GM23338 (cell line): ENCODE results near the gene NRG3. TPM values are rescaled to one million over a fixed set of nuclear protein-coding genes. Genes with fewer than 3 reads are reported as not detected.

Experiments used
- ATAC-seq: fragments of 200-7000 bp; cut with Tn5 transposase; 3 replicates; pipeline ENCODE4 v1.9.1; 2020
- DNase-seq: peaks from one replicate; pipeline ENCODE4 v3.0.0-alpha.2; 2015; ENCODE audit warnings: low spot score
- H2AFZ ChIP-seq: fragments of 200-600 bp; sonication (generic); 2 replicates; pipeline ENCODE4 v1.8.0; 2016; ENCODE audit warnings: antibody characterized with exemption, mild to moderate bottlenecking, moderate library complexity
- H3F3A ChIP-seq: fragments of 200-600 bp; sonication (generic); replicated peaks from 2 replicates; pipeline ENCODE4 v1.8.0; 2017; ENCODE audit warnings: antibody characterized with exemption, mixed run types, low read depth
- H3K27ac ChIP-seq: fragments of 200-600 bp; sonication (generic); 2 replicates; pipeline ENCODE4 v1.6.1; 2016; ENCODE audit warnings: low read depth
- H3K27me3 ChIP-seq: fragments of 200-600 bp; sonication (generic); 2 replicates; pipeline ENCODE4 v1.8.0; 2016; ENCODE audit warnings: mild to moderate bottlenecking, mixed run types, moderate library complexity; ENCODE audit not compliant: insufficient read depth
- H3K36me3 ChIP-seq: fragments of 200-600 bp; sonication (generic); 2 replicates; pipeline ENCODE4 v1.8.0; 2016; ENCODE audit warnings: mild to moderate bottlenecking; ENCODE audit not compliant: insufficient read depth
- H3K4me1 ChIP-seq: fragments of 200-600 bp; sonication (generic); 2 replicates; pipeline ENCODE4 v1.8.0; 2016; ENCODE audit warnings: mild to moderate bottlenecking, moderate library complexity; ENCODE audit not compliant: insufficient read depth
- H3K4me2 ChIP-seq: fragments of 200-600 bp; sonication (generic); 2 replicates; pipeline ENCODE4 v1.7.1; 2017; ENCODE audit warnings: mixed run types
- H3K4me3 ChIP-seq: fragments of 200-600 bp; sonication (generic); 2 replicates; pipeline ENCODE4 v1.6.1; 2016; ENCODE audit warnings: mixed run types
- H3K79me2 ChIP-seq: fragments of 200-600 bp; sonication (generic); replicated peaks from 2 replicates; pipeline ENCODE4 v1.8.0; 2017; ENCODE audit warnings: mild to moderate bottlenecking; ENCODE audit not compliant: insufficient read depth
- H3K9me2 ChIP-seq: fragments of 200-600 bp; sonication (generic); 2 replicates; pipeline ENCODE4 v1.8.0; 2017; ENCODE audit not compliant: insufficient read depth
- H4K20me1 ChIP-seq: fragments of 200-600 bp; sonication (generic); replicated peaks from 2 replicates; pipeline ENCODE4 v1.8.0; 2017; ENCODE audit warnings: mild to moderate bottlenecking; ENCODE audit not compliant: insufficient read depth
- H3K27ac Mint-ChIP-seq: 2 replicates; pipeline ENCODE4 v1.8.0; 2020; ENCODE audit warnings: inconsistent platforms, mild to moderate bottlenecking, moderate library complexity, mixed read lengths
- H3K27me3 Mint-ChIP-seq: 3 replicates; pipeline ENCODE4 v1.8.0; 2022; ENCODE audit warnings: low read depth, mild to moderate bottlenecking, moderate library complexity, mixed read lengths, inconsistent platforms; ENCODE audit not compliant: insufficient read depth, poor library complexity
- H3K36me3 Mint-ChIP-seq: 3 replicates; pipeline ENCODE4 v1.8.0; 2021; ENCODE audit warnings: low read depth, mild to moderate bottlenecking, inconsistent platforms, moderate library complexity, mixed read lengths
- H3K4me1 Mint-ChIP-seq: 3 replicates; pipeline ENCODE4 v1.8.0; 2020; ENCODE audit warnings: mild to moderate bottlenecking, inconsistent platforms, mixed read lengths
- H3K4me3 Mint-ChIP-seq: 3 replicates; pipeline ENCODE4 v1.8.0; 2021; ENCODE audit warnings: moderate library complexity, mild to moderate bottlenecking, inconsistent platforms, mixed read lengths
- H3K9me3 Mint-ChIP-seq: 3 replicates; pipeline ENCODE4 v1.8.0; 2020; ENCODE audit warnings: moderate library complexity, mild to moderate bottlenecking, inconsistent platforms, mixed read lengths
- CREB1 ChIP-seq: fragments of 250-450 bp; sonication (Bioruptor Pico); IDR thresholded peaks from 2 replicates; pipeline ENCODE4 v1.5.0; 2020; ENCODE audit warnings: low read depth, mild to moderate bottlenecking, moderate library complexity
- EZH2 ChIP-seq: fragments of 200-600 bp; sonication (generic); IDR thresholded peaks from one replicate; pipeline ENCODE4 v1.8.0; 2017; ENCODE audit warnings: antibody characterized with exemption, mild to moderate bottlenecking, low read depth; ENCODE audit not compliant: unreplicated experiment
- EZH2phosphoT487 ChIP-seq: fragments of 200-600 bp; sonication (generic); IDR thresholded peaks from one replicate; pipeline ENCODE4 v1.8.1; 2018; ENCODE audit warnings: antibody characterized with exemption; ENCODE audit not compliant: unreplicated experiment
- JUNB ChIP-seq: IDR thresholded peaks from one replicate; pipeline ENCODE4 v1.6.1; 2016; ENCODE audit warnings: antibody characterized with exemption; ENCODE audit not compliant: unreplicated experiment
- POLR2AphosphoS5 ChIP-seq: IDR thresholded peaks from 2 replicates; pipeline ENCODE4 v1.6.1; 2016; ENCODE audit warnings: antibody characterized with exemption, low read depth
- REST ChIP-seq: IDR thresholded peaks from one replicate; pipeline ENCODE4 v1.6.1; 2018; ENCODE audit warnings: antibody characterized with exemption; ENCODE audit not compliant: unreplicated experiment
- STAT1 ChIP-seq: IDR thresholded peaks from one replicate; pipeline ENCODE4 v1.6.1; 2016; ENCODE audit warnings: antibody characterized with exemption; ENCODE audit not compliant: unreplicated experiment
- ZNF331 ChIP-seq: fragments of 250-450 bp; sonication (Bioruptor Pico); IDR thresholded peaks from 2 replicates; pipeline ENCODE4 v1.5.0; 2020; ENCODE audit warnings: low read depth, mild to moderate bottlenecking, moderate library complexity
- ZNF462 ChIP-seq: fragments of 250-450 bp; sonication (Bioruptor Pico); IDR thresholded peaks from 2 replicates; pipeline ENCODE4 v1.5.0; 2020; ENCODE audit warnings: mild to moderate bottlenecking, moderate library complexity
- polyA plus RNA-seq: library from polyadenylated mRNA; unstranded; fragments of >200 nt; fragmentation: Nextera tagmentation; extraction: Ambion mirVana; gene quantifications from 2 replicates; pipeline ENCODE4 v1.2.1, GENCODE V29; 2016
- total RNA-seq: library from RNA; depleted of rRNA; stranded (reverse); fragments of >200 nt; shearing (Covaris generic); gene quantifications from 2 replicates; pipeline ENCODE4 v1.2.3, GENCODE V29; 2014

NRG3 gene
- total and polyA plus RNA-seq, 2 experiments from 2014 or later: 1.9 to 3.9 TPM

GRCh38 chr10:82148764-82149163, 273.8 kb downstream of the NRG3 start:
- Mint-ChIP-seq H3K36me3 (no peaks in the 10 kb centered on the region), H3K4me1 (peaks cover 7% of the 10 kb centered on the region), H3K9me3 (no peaks in the 10 kb centered on the region), H3K27me3 (no peaks in the 10 kb centered on the region), H3K27ac (no peak overlapping the region), H3K4me3 (no peak overlapping the region)
- no peaks in the 10 kb centered on the region for H3K9me2 ChIP-seq
- DNase-seq (peak; percentile 21), ATAC-seq (no peak)
- no peak for TF ChIP-seq REST
- TF ChIP-seq STAT1: no peak
- TF ChIP-seq EZH2: no peak
- no peak for TF ChIP-seq JUNB
- no peak for TF ChIP-seq ZNF462
- no peak for TF ChIP-seq CREB1 (CRISPR knock-in tag)
- no peak for TF ChIP-seq ZNF331 (CRISPR knock-in tag)
- no peak for TF ChIP-seq POLR2AphosphoS5
- no peak for TF ChIP-seq EZH2phosphoT487
- no peaks in the 10 kb centered on the region for H4K20me1 ChIP-seq
- H3K79me2 ChIP-seq: no peaks in the 10 kb centered on the region
- H3K4me3 ChIP-seq: no peak overlapping the region
- no peaks in the 10 kb centered on the region for H3K36me3 ChIP-seq
- no peak overlapping the region for H3K4me2 ChIP-seq
- H3K27me3 ChIP-seq: no peaks in the 10 kb centered on the region
- no peak overlapping the region for H3K27ac ChIP-seq
- no peak overlapping the region for H2AFZ ChIP-seq
- H3F3A ChIP-seq: no peaks in the 10 kb centered on the region
- no peaks in the 10 kb centered on the region; the same call in 1 of the 2 replicates for H3K4me1 ChIP-seq
